ENCODE results near the gene FCHO2.
"Not testable (repeated sequence)": the region's sequence is repeated elsewhere in the genome, so short reads cannot be mapped to it uniquely, and the experiment has no call there.

Gene FCHO2

GRCh38 chr5:73022471-73023169, 66.8 kb downstream of the FCHO2 start:
- Histone ChIP-seq H2AFZ (ENCODE audit: low read depth, low read length, severe bottlenecking) (no peak overlapping the region), H3F3A (ENCODE audit: insufficient read depth) (no peaks in the 10 kb centered on the region), H3K27ac (ENCODE audit: low read depth, low read length) (no peak overlapping the region), H3K4me3 (ENCODE audit: insufficient read depth, low read length, poor library complexity, severe bottlenecking) (no peak overlapping the region), H3K36me3 (ENCODE audit: low read length) (no peaks in the 10 kb centered on the region), H3K79me2 (ENCODE audit: insufficient read depth, low read length) (no peaks in the 10 kb centered on the region), H4K20me1 (ENCODE audit: low read depth, low read length) (no peaks in the 10 kb centered on the region), H3K9ac (ENCODE audit: low read length) (no peak overlapping the region), H3K9me3 (ENCODE audit: insufficient read depth, low read length) (no peaks in the 10 kb centered on the region), H3K4me2 (ENCODE audit: low read depth, low read length, poor library complexity, severe bottlenecking) (no peak overlapping the region), H3K9me2 (replicated peaks; ENCODE audit: insufficient read depth, low read length) (no peaks in the 10 kb centered on the region), H3K27me3 (ENCODE audit: low read length) (no peaks in the 10 kb centered on the region)
- TF ChIP-seq CTCF (IDR thresholded peaks at IDR 0.05; ENCODE audit: insufficient read depth, low read length, poor library complexity, severe bottlenecking) (no peak), EZH2phosphoT487 (conservative IDR thresholded peaks at IDR 0.05; ENCODE audit: low read length) (no peak)

GRCh38 chr5:73024946-73025544, 69.2 kb downstream of the FCHO2 start:
- H3K27me3 ChIP-seq (ENCODE audit: low read length); H3K9ac ChIP-seq (ENCODE audit: low read length); H3K9me3 ChIP-seq (ENCODE audit: insufficient read depth, low read length); H3K4me3 ChIP-seq (ENCODE audit: insufficient read depth, low read length, poor library complexity, severe bottlenecking); H3K27ac ChIP-seq (ENCODE audit: low read depth, low read length); H3K4me2 ChIP-seq (ENCODE audit: low read depth, low read length, poor library complexity, severe bottlenecking); H3F3A ChIP-seq (ENCODE audit: insufficient read depth); H3K9me2 ChIP-seq (replicated peaks; ENCODE audit: insufficient read depth, low read length); H3K36me3 ChIP-seq (ENCODE audit: low read length); H2AFZ ChIP-seq (ENCODE audit: low read depth, low read length, severe bottlenecking); H3K79me2 ChIP-seq (ENCODE audit: insufficient read depth, low read length); H4K20me1 ChIP-seq (ENCODE audit: low read depth, low read length): not testable (repeated sequence)

- Histone ChIP-seq H2AFZ (ENCODE audit: low read depth, low read length, severe bottlenecking) (no peak overlapping the region), H3K9me2 (replicated peaks; ENCODE audit: insufficient read depth, low read length) (no peaks in the 10 kb centered on the region), H3K27me3 (ENCODE audit: low read length) (no peaks in the 10 kb centered on the region), H3K27ac (ENCODE audit: low read depth, low read length) (no peak overlapping the region), H4K20me1 (ENCODE audit: low read depth, low read length) (no peaks in the 10 kb centered on the region), H3K79me2 (ENCODE audit: insufficient read depth, low read length) (no peaks in the 10 kb centered on the region), H3K4me2 (ENCODE audit: low read depth, low read length, poor library complexity, severe bottlenecking) (no peak overlapping the region), H3K9ac (ENCODE audit: low read length) (no peak overlapping the region), H3K4me3 (ENCODE audit: insufficient read depth, low read length, poor library complexity, severe bottlenecking) (no peak overlapping the region), H3F3A (ENCODE audit: insufficient read depth) (no peaks in the 10 kb centered on the region), H3K36me3 (ENCODE audit: low read length) (no peaks in the 10 kb centered on the region), H3K9me3 (ENCODE audit: insufficient read depth, low read length) (no peaks in the 10 kb centered on the region)
- TF ChIP-seq EZH2phosphoT487 (conservative IDR thresholded peaks at IDR 0.05; ENCODE audit: low read length) (no peak), CTCF (IDR thresholded peaks at IDR 0.05; ENCODE audit: insufficient read depth, low read length, poor library complexity, severe bottlenecking) (no peak)
Observed at GRCh38 chr5:73027361-73027760, 71.5 kb downstream of the FCHO2 start.

GRCh38 chr5:73027816-73028215, 72.0 kb downstream of the FCHO2 start:
- Histone ChIP-seq H3K27me3 (ENCODE audit: low read length) (no peaks in the 10 kb centered on the region), H3K36me3 (ENCODE audit: low read length) (no peaks in the 10 kb centered on the region), H3K79me2 (ENCODE audit: insufficient read depth, low read length) (no peaks in the 10 kb centered on the region), H2AFZ (ENCODE audit: low read depth, low read length, severe bottlenecking) (no peak overlapping the region), H3K9ac (ENCODE audit: low read length) (no peak overlapping the region), H3K27ac (ENCODE audit: low read depth, low read length) (no peak overlapping the region), H3K9me2 (replicated peaks; ENCODE audit: insufficient read depth, low read length) (no peaks in the 10 kb centered on the region), H3K9me3 (ENCODE audit: insufficient read depth, low read length) (no peaks in the 10 kb centered on the region), H3K4me3 (ENCODE audit: insufficient read depth, low read length, poor library complexity, severe bottlenecking) (no peak overlapping the region), H3K4me2 (ENCODE audit: low read depth, low read length, poor library complexity, severe bottlenecking) (no peak overlapping the region), H3F3A (ENCODE audit: insufficient read depth) (no peaks in the 10 kb centered on the region), H4K20me1 (ENCODE audit: low read depth, low read length) (no peaks in the 10 kb centered on the region)
- no peak for TF ChIP-seq EZH2phosphoT487 (conservative IDR thresholded peaks at IDR 0.05; ENCODE audit: low read length)
- TF ChIP-seq CTCF (IDR thresholded peaks at IDR 0.05; ENCODE audit: insufficient read depth, low read length, poor library complexity, severe bottlenecking), result no peak

Data from SU-DHL-6 (cell line).